ENCODE measurements around the gene ZG16B. TPM values are rescaled to one million over a fixed set of nuclear protein-coding genes. Genes with fewer than 3 reads are reported as not detected.

Gene ZG16B
- total RNA-seq, 2 experiments from 2014 or later: 0.97 to 2.1 TPM

DNA sequence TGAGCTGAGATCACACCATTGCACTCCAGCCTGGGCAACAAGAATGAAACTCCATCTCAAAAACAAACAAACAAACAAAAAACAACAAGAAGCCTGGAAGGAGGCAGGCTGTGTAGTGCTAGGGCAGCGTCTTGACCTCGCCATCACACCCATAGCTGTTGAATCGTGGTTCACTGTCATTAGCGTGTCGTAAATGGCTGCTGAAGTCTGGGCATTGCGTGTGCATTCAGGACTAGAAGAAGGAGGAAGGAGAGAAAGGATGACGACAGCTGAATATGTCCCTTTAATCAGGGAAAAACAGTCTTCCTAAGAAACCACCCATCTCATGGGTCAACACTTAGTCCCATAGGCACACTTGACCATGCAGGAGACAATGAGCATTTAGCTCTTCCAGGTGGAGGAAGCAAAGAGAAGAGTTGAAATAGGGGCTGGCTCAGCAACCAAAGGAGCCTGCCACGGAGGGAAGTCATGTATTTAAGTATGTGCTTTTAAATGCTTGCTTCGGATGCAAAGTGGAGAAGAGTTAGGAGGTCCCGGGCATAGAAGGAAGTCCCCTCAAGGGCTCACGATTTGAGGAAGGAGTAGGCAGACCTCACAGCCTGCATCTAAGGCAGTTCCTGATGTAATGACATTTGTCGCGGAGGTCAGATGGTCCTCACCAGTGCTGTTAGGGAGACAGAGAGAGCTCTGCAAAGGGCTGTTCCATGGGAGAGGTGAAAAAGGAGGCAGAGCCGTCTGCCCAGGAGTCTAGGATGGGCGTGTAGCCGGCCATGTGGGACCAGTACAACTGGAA, 19.0 kb downstream of the ZG16B start:
- TF ChIP-seq, protein P1, sequence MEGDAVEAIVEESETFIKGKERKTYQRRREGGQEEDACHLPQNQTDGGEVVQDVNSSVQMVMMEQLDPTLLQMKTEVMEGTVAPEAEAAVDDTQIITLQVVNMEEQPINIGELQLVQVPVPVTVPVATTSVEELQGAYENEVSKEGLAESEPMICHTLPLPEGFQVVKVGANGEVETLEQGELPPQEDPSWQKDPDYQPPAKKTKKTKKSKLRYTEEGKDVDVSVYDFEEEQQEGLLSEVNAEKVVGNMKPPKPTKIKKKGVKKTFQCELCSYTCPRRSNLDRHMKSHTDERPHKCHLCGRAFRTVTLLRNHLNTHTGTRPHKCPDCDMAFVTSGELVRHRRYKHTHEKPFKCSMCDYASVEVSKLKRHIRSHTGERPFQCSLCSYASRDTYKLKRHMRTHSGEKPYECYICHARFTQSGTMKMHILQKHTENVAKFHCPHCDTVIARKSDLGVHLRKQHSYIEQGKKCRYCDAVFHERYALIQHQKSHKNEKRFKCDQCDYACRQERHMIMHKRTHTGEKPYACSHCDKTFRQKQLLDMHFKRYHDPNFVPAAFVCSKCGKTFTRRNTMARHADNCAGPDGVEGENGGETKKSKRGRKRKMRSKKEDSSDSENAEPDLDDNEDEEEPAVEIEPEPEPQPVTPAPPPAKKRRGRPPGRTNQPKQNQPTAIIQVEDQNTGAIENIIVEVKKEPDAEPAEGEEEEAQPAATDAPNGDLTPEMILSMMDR (IDR thresholded peaks at IDR 0.05): no peak
- Mint-ChIP-seq H3K4me3 (no peak overlapping the region), H3K27me3 (peaks cover 7% of the 10 kb centered on the region), H3K4me1 (ENCODE audit: low read depth) (peaks cover 24% of the 10 kb centered on the region), H3K9me3 (peaks cover 5% of the 10 kb centered on the region), H3K36me3 (ENCODE audit: low read depth) (no peaks in the 10 kb centered on the region), H3K27ac (no peak overlapping the region)
- intact Hi-C loops (cut with micrococcal nuclease): no loop called here
- no peak for ATAC-seq
- CTCF ChIA-PET: interaction anchor here (0.8 to 2.1 kb wide), 2 partner anchors 10 to 19 kb away, joined by 3 to 7 read pairs; no protein-coding TSS in a partner anchor
- POLR2A ChIA-PET: interaction anchor here (0.6 to 0.9 kb wide), 2 partner anchors 19 to 33 kb away, joined by 3 read pairs; partner anchors contain the start of gene ZG16B
- no peak for DNase-seq

DNA sequence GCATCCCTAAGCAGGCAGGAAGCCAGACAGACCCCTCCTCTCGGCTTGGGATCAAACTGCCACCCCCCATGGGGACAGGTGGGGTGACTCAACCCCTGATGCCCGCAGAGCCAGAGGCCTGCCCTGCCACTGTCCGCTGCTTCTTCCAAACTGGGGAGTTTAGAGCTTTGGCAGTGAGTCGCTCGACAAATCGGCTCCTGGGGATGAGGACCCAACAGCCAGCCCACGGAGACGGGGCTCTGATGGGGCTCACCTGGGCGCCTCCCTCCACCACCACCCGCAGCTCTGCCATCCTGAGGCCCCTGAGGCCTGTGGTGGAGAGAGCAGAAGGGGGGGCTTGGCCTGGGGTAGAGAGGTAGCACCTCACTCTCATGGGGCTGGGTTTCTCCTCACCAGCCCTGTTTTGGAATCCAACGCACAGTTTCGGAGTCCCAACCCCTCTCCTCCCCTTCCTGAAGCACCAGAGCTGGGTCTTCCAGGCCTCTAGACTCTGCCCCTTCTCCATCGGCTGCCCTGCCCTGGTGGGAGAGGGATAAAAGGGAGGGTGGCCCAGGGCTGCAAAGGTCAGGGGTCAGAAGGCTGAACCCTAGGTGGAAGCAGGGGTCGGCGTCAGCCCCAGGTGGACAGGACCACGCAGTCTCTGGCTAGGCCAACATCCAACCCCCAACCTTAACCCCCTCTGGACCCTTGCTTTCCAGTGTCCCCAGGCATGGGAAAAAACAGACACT, 22.1 kb downstream of the ZG16B start:
- ChIA-PET POLR2A (no interaction called here), CTCF (interaction anchor here (2.8 kb wide), 1 partner anchor 16 kb away, joined by 20 read pairs; no protein-coding TSS in a partner anchor)
- DNase-seq: no peak
- Mint-ChIP-seq H3K27me3 (peaks cover 9% of the 10 kb centered on the region), H3K4me3 (no peak overlapping the region), H3K27ac (no peak overlapping the region), H3K4me1 (ENCODE audit: low read depth) (peaks cover 4% of the 10 kb centered on the region), H3K36me3 (ENCODE audit: low read depth) (no peaks in the 10 kb centered on the region), H3K9me3 (peaks cover 11% of the 10 kb centered on the region)
- intact Hi-C loops (cut with micrococcal nuclease): no loop called here
- TF ChIP-seq, protein P1 (IDR thresholded peaks at IDR 0.05): no peak
- ATAC-seq: no peak

DNA sequence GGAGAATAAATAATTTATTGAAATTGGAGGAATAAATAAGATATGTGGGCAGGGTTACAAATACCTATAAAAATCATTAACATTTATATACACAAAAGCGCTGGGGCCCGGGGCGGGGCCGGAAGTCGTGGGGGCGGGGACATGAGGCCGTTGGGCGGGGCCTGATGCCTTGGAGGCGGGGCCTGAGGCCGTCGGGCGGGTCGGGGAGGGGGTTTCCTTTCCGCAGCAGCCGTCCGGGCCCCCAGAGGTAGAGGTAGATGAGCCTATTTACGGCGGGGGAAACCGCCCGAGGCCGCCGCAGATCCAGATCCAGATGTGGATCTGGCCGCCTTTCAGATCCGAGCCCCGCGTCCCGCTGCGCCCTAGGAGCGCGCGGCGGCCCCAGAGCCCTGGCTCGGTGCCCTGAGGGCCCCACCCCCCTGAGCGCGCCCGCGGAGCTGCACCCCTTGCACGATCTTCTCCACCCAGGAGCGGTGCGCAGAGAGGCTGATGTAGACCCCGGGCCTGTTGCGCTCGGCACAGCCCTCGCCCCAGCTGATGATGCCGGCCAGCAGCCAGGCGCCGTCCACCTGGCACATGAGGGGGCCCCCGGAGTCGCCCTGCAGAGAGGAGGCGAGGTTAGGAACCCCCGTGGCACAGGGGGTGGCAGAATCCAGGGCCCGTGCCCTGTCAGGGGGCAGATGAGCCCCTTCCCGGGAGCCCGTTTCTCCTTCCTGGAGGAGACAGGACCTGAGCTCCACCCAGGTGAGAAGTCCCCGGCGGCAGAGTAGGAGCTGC, 22.8 kb downstream of the ZG16B start:
- CTCF ChIA-PET: interaction anchor here (0.8 to 2.8 kb wide), 4 partner anchors 9 to 15 kb away, joined by 3 to 27 read pairs (median 15); no protein-coding TSS in a partner anchor
- DNase-seq: no peak
- no peak for ATAC-seq
- peaks cover 11% of the 10 kb centered on the region for H3K9me3 Mint-ChIP-seq
- H3K27me3 Mint-ChIP-seq: peaks cover 12% of the 10 kb centered on the region
- POLR2A ChIA-PET: no interaction called here
- TF ChIP-seq, protein P1 (IDR thresholded peaks at IDR 0.05): no peak
- H3K4me1 Mint-ChIP-seq (ENCODE audit: low read depth): peaks cover 4% of the 10 kb centered on the region
- no peak overlapping the region for H3K4me3 Mint-ChIP-seq
- H3K36me3 Mint-ChIP-seq (ENCODE audit: low read depth): no peaks in the 10 kb centered on the region
- H3K27ac Mint-ChIP-seq: no peak overlapping the region
- intact Hi-C loops (cut with micrococcal nuclease): no loop called here

DNA sequence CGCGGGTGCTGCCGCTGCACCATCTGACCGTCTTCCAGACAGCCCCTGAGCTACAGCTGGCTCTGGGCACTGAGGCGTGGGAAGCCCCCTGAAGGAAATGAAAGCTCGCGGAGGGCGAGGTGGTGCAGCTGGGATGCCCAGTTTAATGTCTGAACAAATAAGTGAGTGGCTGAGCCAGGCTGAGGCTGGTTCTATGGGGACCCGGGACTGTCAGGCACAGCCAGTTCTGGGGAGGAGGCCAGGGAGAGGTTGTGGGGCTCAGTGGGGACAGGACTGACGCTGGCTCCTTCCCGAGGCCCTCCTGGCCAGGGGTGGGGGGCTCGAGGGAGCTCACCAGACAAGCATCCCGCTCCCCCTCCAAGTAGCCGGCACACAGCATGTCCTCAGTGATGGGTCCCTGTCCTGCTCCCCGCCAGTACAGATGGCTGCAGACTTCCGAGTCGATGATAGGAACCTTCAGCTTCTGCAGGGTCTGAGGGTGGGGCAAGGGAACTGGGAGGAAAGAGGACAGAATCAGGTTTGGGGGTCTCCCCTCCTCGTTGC, 23.5 kb downstream of the ZG16B start:
- POLR2A ChIA-PET: no interaction called here
- peaks cover 11% of the 10 kb centered on the region for H3K9me3 Mint-ChIP-seq
- H3K4me3 Mint-ChIP-seq: no peak overlapping the region
- CTCF ChIA-PET: interaction anchor here (0.8 to 2.8 kb wide), 9 partner anchors 10 to 65 kb away, joined by 3 to 27 read pairs (median 5); partner anchors contain the start of gene FLYWCH2
- DNase-seq (no peak), ATAC-seq (no peak)
- intact Hi-C loops (cut with micrococcal nuclease): no loop called here
- H3K36me3 Mint-ChIP-seq (ENCODE audit: low read depth): no peaks in the 10 kb centered on the region
- peaks cover 12% of the 10 kb centered on the region for H3K27me3 Mint-ChIP-seq
- TF ChIP-seq, protein P1 (IDR thresholded peaks at IDR 0.05): no peak
- peaks cover 4% of the 10 kb centered on the region for H3K4me1 Mint-ChIP-seq (ENCODE audit: low read depth)
- no peak overlapping the region for H3K27ac Mint-ChIP-seq
